Vagina (tissue), 2 donors: ENCODE data around the gene GLP1R.

Experiments
- POLR2AphosphoS5 ChIP-seq, 2 donors: sonication (generic); formaldehyde crosslinking; IDR thresholded peaks; one replicate each; pipeline ENCODE4 v1.9.0; 2017; ENCODE audit warnings: antibody characterized with exemption in 2 of 2, mild to moderate bottlenecking in 2 of 2, low read depth in 1 of 2; ENCODE audit not compliant: insufficient read depth in 1 of 2
- TF ChIP-seq, protein P1 (sequence below), 3 experiments: fragments of 450-650 bp in 2 of 3; fragments of 200-600 bp in 1 of 3; sonication (generic) in 1 of 3; IDR thresholded peaks; one replicate each; pipeline ENCODE4 v1.5.1; 2017 to 2019; ENCODE audit warnings: antibody characterized with exemption in 3 of 3, mild to moderate bottlenecking in 2 of 3, moderate library complexity in 2 of 3

GRCh38 chr6:39090036-39090435 is 41.5 kb downstream of the GLP1R start:
- TF ChIP-seq, protein P1, sequence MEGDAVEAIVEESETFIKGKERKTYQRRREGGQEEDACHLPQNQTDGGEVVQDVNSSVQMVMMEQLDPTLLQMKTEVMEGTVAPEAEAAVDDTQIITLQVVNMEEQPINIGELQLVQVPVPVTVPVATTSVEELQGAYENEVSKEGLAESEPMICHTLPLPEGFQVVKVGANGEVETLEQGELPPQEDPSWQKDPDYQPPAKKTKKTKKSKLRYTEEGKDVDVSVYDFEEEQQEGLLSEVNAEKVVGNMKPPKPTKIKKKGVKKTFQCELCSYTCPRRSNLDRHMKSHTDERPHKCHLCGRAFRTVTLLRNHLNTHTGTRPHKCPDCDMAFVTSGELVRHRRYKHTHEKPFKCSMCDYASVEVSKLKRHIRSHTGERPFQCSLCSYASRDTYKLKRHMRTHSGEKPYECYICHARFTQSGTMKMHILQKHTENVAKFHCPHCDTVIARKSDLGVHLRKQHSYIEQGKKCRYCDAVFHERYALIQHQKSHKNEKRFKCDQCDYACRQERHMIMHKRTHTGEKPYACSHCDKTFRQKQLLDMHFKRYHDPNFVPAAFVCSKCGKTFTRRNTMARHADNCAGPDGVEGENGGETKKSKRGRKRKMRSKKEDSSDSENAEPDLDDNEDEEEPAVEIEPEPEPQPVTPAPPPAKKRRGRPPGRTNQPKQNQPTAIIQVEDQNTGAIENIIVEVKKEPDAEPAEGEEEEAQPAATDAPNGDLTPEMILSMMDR (IDR thresholded peaks at IDR 0.05): no peak
- TF ChIP-seq POLR2AphosphoS5 (IDR thresholded peaks at IDR 0.05; ENCODE audit: insufficient read depth in 1 of 2, low read depth in 1 of 2): no peak
